ENCODE measurements around the gene ASB16. TPM values are rescaled to one million over a fixed set of nuclear protein-coding genes. Genes with fewer than 3 reads are reported as not detected.

ASB16 gene
- polyA plus RNA-seq, 1 of the 3 experiments (the other 2 are of a cell fraction), result not detected

DNA sequence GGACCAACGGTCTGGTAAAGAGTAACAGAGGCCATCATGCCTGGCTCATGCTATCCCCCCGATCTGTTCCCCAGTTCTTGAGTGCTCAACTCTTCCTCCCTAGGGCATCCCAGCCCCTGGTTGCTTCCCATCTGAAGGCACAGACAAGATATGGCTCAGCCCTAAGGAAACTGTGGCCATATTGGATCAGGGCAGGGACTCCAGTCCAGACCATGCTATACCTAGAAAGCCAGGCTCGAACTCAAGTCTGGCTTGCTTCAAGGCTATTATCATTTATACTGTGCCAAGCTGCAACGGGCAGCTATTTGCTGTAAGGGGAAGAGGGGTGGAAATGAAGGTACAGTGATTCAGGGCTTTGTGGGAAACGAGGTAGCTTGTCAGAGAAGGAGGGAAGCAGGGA, 46.2 kb downstream of the ASB16 start:
- 94% methylated on average over 5 of the region's 5 CpGs for WGBS (ENCODE audit: low lambda C conversion rate)
- CTCF ChIA-PET, result interaction anchor here (0.6 to 5.7 kb wide), 7 partner anchors 10 to 134 kb away, joined by 3 to 61 read pairs (median 6); partner anchors contain the start of genes ATXN7L3 and GRN
- H3K36me3 ChIP-seq (replicated peaks in 1 of 2; ENCODE audit: control insufficient read depth in 1 of 2, insufficient read depth in 2 of 2, low read length in 1 of 2), result peaks cover 28 to 45% of the 10 kb centered on the region in 2 experiments

More for the DNA sequence above, 46.2 kb downstream of the ASB16 start:
- H4K20me1 ChIP-seq (ENCODE audit: insufficient read depth), result peaks cover 31% of the 10 kb centered on the region
- peaks cover 10% of the 10 kb centered on the region for H3F3A ChIP-seq (replicated peaks; ENCODE audit: insufficient read depth)
- H3K4me2 ChIP-seq, result peak overlapping the region; percentile 95; the same call in 1 of the 2 replicates
- H3K27me3 ChIP-seq (ENCODE audit: insufficient read depth), result no peaks in the 10 kb centered on the region
- POLR2A ChIA-PET, result interaction anchor here (0.5 to 2.3 kb wide), 3 partner anchors 13 to 108 kb away, joined by 3 to 9 read pairs (median 9); no protein-coding TSS in a partner anchor
- no peak overlapping the region for H2AFZ ChIP-seq (ENCODE audit: low read depth)
- H3K79me2 ChIP-seq (ENCODE audit: insufficient read depth), result peaks cover 52% of the 10 kb centered on the region
- no peaks in the 10 kb centered on the region for H3K9me3 ChIP-seq
- no peak overlapping the region; a peak in 1 of 4 replicates for H3K4me3 ChIP-seq (ENCODE audit: low read depth in 2 of 2, low read length in 1 of 2)
- H3K27ac ChIP-seq (ENCODE audit: low read depth in 2 of 2, low read length in 1 of 2), result no peak overlapping the region
- no peaks in the 10 kb centered on the region for H3K9me2 ChIP-seq
- no peak overlapping the region for H3K9ac ChIP-seq
- TF ChIP-seq CHD2 (IDR thresholded peaks at IDR 0.05; ENCODE audit: low read length, partially characterized antibody) (no peak), ELF1 (IDR thresholded peaks at IDR 0.05) (no peak), SIN3A (IDR thresholded peaks at IDR 0.05; ENCODE audit: borderline replicate concordance, low read depth, low read length) (no peak), SMC3 (IDR thresholded peaks at IDR 0.05; ENCODE audit: low read depth, low read length) (no peak), MXI1 (IDR thresholded peaks at IDR 0.05; ENCODE audit: low read depth, low read length) (no peak), GABPA (IDR thresholded peaks at IDR 0.05; ENCODE audit: low read depth) (no peak), GATA2 (CRISPR knock-in tag; IDR thresholded peaks at IDR 0.05) (no peak), TAF1 (IDR thresholded peaks at IDR 0.05; ENCODE audit: borderline replicate concordance, low read depth, low read length) (no peak), RAD21 (IDR thresholded peaks at IDR 0.05; ENCODE audit: low read length) (no peak), CTCF (IDR thresholded peaks at IDR 0.05) (no peak), RCOR1 (IDR thresholded peaks at IDR 0.05; ENCODE audit: low read length) (no peak)
- TF ChIP-seq, protein P1, sequence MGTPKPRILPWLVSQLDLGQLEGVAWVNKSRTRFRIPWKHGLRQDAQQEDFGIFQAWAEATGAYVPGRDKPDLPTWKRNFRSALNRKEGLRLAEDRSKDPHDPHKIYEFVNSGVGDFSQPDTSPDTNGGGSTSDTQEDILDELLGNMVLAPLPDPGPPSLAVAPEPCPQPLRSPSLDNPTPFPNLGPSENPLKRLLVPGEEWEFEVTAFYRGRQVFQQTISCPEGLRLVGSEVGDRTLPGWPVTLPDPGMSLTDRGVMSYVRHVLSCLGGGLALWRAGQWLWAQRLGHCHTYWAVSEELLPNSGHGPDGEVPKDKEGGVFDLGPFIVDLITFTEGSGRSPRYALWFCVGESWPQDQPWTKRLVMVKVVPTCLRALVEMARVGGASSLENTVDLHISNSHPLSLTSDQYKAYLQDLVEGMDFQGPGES (IDR thresholded peaks at IDR 0.05; ENCODE audit: low read depth, low read length), result no peak
- TF ChIP-seq, protein P2, sequence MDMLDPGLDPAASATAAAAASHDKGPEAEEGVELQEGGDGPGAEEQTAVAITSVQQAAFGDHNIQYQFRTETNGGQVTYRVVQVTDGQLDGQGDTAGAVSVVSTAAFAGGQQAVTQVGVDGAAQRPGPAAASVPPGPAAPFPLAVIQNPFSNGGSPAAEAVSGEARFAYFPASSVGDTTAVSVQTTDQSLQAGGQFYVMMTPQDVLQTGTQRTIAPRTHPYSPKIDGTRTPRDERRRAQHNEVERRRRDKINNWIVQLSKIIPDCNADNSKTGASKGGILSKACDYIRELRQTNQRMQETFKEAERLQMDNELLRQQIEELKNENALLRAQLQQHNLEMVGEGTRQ (IDR thresholded peaks at IDR 0.05; ENCODE audit: borderline replicate concordance, low read depth, low read length), result no peak
- TF ChIP-seq, protein P3, sequence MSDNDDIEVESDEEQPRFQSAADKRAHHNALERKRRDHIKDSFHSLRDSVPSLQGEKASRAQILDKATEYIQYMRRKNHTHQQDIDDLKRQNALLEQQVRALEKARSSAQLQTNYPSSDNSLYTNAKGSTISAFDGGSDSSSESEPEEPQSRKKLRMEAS (IDR thresholded peaks at IDR 0.05; ENCODE audit: low read depth), result no peak
- DNase-seq, result no peak
- H3K4me1 ChIP-seq (ENCODE audit: control insufficient read depth in 1 of 2, insufficient read depth in 2 of 2, low read depth in 1 of 2, low read length in 1 of 2), result peaks cover 12% of the 10 kb centered on the region in 2 experiments; a peak in 3 of 4 replicates

All from SK-N-SH (cell line).